AG04449 (cell line): ENCODE measurements around the gene EMP1.

ENCODE experiments used
- CTCF ChIA-PET: fragments of 350-600 bp; formaldehyde crosslinking; extraction: SDS; loops from one replicate; lab custom pipeline; 2021; ENCODE audit warnings: antibody characterized with exemption; lab: Yijun Ruan, JAX
- POLR2A ChIA-PET: fragments of 400-600, 350-600 bp; formaldehyde crosslinking; extraction: SDS; loops from one replicate; lab custom pipeline; 2020; ENCODE audit warnings: antibody characterized with exemption, inconsistent platforms; lab: Yijun Ruan, JAX
- DNase-seq: peaks from one replicate; pipeline ENCODE4 v3.0.0-alpha.2; 2010; ENCODE audit warnings: low read depth, low spot score
- H3K4me3 ChIP-seq: 2 replicates; pipeline ENCODE4 v1.5.1; 2011; ENCODE audit warnings: low read depth, mild to moderate bottlenecking, control low read depth, low read length
- TF ChIP-seq, protein P1 (sequence below): IDR thresholded peaks from one replicate; pipeline ENCODE4 v1.5.1; 2011; ENCODE audit warnings: mild to moderate bottlenecking, moderate library complexity, low read length, control low read depth, inconsistent platforms; ENCODE audit not compliant: insufficient read depth; ENCODE audit errors: missing control alignments

EMP1 gene

DNA sequence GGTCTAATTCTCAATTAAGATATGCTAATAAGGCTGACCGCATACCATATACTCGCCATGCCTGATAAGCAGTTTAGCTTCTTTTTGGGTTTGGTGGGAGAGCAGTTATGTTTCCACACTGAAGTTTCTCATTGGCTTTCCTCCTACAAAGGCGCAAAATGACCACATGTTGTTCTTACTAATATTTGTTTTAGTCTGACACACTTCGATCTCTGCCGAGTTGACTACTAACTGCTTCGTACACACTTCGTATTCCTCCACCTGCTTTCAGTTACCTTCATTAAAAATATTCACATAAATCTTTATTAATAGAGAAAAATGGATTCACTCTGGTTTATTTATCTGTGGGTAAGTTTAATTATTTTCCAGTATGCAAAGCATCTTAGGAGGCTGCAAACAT, 41.7 kb downstream of the EMP1 start:
- CTCF ChIA-PET, result interaction anchor here (0.6 to 1.8 kb wide), 5 partner anchors 17 to 214 kb away, joined by 3 to 5 read pairs (median 3); no protein-coding TSS in a partner anchor
- TF ChIP-seq, protein P1, sequence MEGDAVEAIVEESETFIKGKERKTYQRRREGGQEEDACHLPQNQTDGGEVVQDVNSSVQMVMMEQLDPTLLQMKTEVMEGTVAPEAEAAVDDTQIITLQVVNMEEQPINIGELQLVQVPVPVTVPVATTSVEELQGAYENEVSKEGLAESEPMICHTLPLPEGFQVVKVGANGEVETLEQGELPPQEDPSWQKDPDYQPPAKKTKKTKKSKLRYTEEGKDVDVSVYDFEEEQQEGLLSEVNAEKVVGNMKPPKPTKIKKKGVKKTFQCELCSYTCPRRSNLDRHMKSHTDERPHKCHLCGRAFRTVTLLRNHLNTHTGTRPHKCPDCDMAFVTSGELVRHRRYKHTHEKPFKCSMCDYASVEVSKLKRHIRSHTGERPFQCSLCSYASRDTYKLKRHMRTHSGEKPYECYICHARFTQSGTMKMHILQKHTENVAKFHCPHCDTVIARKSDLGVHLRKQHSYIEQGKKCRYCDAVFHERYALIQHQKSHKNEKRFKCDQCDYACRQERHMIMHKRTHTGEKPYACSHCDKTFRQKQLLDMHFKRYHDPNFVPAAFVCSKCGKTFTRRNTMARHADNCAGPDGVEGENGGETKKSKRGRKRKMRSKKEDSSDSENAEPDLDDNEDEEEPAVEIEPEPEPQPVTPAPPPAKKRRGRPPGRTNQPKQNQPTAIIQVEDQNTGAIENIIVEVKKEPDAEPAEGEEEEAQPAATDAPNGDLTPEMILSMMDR, result no peak
- no peak overlapping the region for H3K4me3 ChIP-seq
- DNase-seq, result no peak
- POLR2A ChIA-PET, result no interaction called here

DNA sequence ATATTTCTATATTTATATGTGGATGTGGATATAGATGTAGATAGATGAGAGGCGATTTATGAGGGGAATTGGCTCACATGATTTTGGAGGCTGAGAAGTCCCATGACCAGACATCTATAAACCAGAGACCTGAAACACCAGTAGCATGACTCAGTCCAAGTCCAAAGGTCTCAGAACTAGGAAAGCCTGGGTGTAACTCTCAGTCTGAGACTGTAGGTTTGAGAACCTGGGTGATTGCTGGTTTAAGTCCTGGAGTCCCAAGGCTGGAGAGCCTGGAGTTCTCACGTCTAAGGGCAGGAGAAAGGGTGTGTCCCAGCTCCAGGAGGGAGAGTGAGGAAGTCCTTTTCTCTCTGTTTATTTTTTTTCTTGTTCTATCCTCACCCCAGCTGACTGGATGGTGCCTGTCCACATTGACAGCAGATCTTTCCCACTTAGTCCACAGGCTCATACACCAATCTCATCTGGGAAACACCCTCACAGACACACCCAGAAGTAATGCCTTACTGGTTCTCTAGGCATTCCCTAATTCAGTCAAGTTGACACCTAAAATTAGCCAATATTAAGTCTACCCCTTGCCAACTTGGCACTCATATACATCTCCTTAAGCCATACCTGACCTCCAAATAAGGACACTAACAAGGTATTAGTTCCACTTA, 45.4 kb downstream of the EMP1 start:
- no peak for DNase-seq
- no peak overlapping the region for H3K4me3 ChIP-seq
- ChIA-PET CTCF (interaction anchor here (4.6 kb wide), 1 partner anchor 13 kb away, joined by 24 read pairs; no protein-coding TSS in a partner anchor), POLR2A (no interaction called here)
- TF ChIP-seq, protein P1, result no peak

DNA sequence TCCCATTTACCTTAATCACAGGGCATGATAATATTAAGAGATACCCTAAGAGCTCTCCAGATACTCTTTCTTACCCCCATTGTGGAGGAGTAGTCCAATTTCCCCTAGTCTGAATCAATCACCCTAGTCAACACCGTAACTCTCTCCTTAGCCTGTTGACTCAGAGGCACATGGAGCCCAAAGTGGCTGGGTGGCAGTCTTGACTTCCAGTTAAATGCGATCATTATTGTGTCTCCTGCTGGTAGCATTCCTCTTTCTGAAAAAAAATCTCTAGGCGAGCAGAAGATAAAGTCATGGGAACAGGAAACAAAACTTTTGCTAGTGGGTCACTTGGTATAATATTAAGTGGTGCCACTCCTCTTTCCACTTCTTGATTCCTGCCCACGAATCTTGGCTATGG, 46.4 kb downstream of the EMP1 start:
- ChIA-PET CTCF (interaction anchor here (4.6 kb wide), 1 partner anchor 12 kb away, joined by 24 read pairs; no protein-coding TSS in a partner anchor), POLR2A (no interaction called here)
- no peak for DNase-seq
- TF ChIP-seq, protein P1, result no peak
- no peak overlapping the region for H3K4me3 ChIP-seq

DNA sequence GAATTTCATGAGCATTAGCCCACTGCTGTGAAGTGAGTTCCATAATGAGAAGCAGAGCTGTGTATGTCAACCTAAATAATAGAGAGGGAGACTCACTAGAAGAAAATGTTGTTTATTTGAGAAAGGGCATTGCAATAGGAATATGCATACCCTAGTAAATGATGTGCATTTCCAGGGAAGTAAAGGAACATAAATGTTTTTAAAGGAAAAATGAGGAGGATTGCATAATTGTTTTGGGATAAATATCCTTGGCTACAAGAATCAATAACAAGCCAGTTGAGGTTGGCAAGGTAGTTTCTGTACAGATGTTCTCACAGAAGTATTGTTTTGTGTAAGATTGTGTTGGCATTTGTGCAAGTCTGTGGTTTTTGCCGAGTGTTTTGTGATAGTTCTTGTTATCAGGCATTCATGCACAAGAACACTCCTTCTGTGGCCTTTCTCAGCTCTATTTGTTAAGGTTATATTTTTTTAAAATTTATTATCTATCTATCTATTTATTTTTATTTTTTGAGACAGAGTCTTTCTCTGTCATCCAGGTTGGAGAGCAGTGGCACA, 47.1 kb downstream of the EMP1 start:
- TF ChIP-seq, protein P1, result no peak
- CTCF ChIA-PET, result interaction anchor here (3.6 to 4.6 kb wide), 2 partner anchors 9 to 11 kb away, joined by 18 to 24 read pairs; no protein-coding TSS in a partner anchor
- no peak overlapping the region for H3K4me3 ChIP-seq
- POLR2A ChIA-PET, result no interaction called here
- DNase-seq, result no peak

DNA sequence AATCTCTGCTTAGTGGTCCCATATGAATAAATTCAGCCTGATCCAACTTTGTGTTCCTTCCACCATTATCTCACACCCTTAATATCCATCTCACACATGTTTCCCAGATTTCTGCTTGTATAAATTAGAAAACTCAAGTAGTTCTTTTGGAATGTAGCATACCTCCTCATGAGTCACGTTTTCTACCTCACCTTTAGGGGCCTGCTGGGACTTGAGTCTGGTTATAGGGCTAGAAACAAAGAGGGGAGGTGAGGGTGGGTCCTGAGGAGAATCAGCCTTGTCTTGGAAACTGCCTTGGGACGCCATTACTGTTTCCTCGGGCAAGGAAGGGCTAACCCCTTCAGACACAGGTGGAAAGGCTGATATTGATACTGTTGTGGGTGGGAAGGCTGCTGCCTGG, 51.1 kb downstream of the EMP1 start:
- ChIA-PET CTCF (interaction anchor here (1.3 to 3.0 kb wide), 2 partner anchors 8 to 35 kb away, joined by 3 to 23 read pairs; no protein-coding TSS in a partner anchor), POLR2A (no interaction called here)
- TF ChIP-seq, protein P1, result no peak
- no peak overlapping the region for H3K4me3 ChIP-seq
- DNase-seq, result no peak

DNA sequence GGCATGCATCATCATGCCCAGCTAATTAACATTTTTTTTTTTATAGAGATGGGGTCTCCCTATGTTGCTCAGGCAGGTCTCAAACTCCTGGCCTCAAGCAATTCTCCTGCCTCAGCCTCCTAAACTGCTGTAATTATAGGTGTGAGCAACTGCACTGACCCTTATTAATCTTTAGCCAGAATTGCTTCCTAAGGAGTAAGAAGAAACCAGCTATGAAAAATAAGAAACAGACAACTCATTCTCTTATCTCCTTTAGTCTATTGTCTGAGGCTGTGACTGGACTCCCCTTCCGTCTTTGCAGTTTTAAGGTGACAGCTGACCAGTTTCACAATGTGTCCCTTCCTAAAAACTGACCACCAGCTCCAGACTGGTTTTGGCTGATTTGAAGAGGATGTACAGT, 52.4 kb downstream of the EMP1 start:
- ChIA-PET CTCF (interaction anchor here (0.7 to 2.5 kb wide), 3 partner anchors 14 to 918 kb away, joined by 3 to 12 read pairs (median 3); no protein-coding TSS in a partner anchor), POLR2A (no interaction called here)
- DNase-seq, result no peak
- TF ChIP-seq, protein P1, result no peak
- H3K4me3 ChIP-seq, result no peak overlapping the region
